Activated CD4-positive, alpha-beta T cell treated with anti-CD3 and anti-CD28 coated beads for 48 hours (primary cell): ENCODE results near the gene SKI.

ENCODE experiments used
- DNase-seq: peaks from one replicate; pipeline ENCODE4 v3.0.0-alpha.2; 2020

Gene SKI

GRCh38 chr1:2358651-2359640 is 130.8 kb downstream of the SKI start:
- DNase-seq: no peak
